KMS-11 (cell line): ENCODE results near the gene TNNT3.

Experiments
- H2AFZ ChIP-seq: fragments of 200-600 bp; sonication (generic); 2 replicates; pipeline ENCODE4 v1.6.1; 2016; ENCODE audit warnings: antibody characterized with exemption, mixed run types, low read depth
- H3K27ac ChIP-seq: fragments of 200-600 bp; sonication (generic); 2 replicates; pipeline ENCODE4 v1.6.1; 2016; ENCODE audit warnings: mild to moderate bottlenecking, mixed run types
- H3K27me3 ChIP-seq: fragments of 200-600 bp; sonication (generic); 2 replicates; pipeline ENCODE4 v1.6.1; 2017; ENCODE audit warnings: mild to moderate bottlenecking, low read depth, mixed run types, moderate library complexity; ENCODE audit not compliant: insufficient read depth
- H3K36me3 ChIP-seq: fragments of 200-600 bp; sonication (generic); 2 replicates; pipeline ENCODE4 v1.6.1; 2017; ENCODE audit warnings: mild to moderate bottlenecking, mixed run types; ENCODE audit not compliant: insufficient read depth
- H3K4me1 ChIP-seq: fragments of 200-600 bp; sonication (generic); 2 replicates; pipeline ENCODE4 v1.6.1; 2016; ENCODE audit warnings: mild to moderate bottlenecking, low read depth, mixed run types; ENCODE audit not compliant: poor library complexity, severe bottlenecking
- H3K4me2 ChIP-seq: fragments of 200-600 bp; sonication (generic); 2 replicates; pipeline ENCODE4 v1.7.0; 2016; ENCODE audit warnings: mild to moderate bottlenecking, mixed run types
- H3K4me3 ChIP-seq: fragments of 200-600 bp; sonication (generic); IDR thresholded peaks from 2 replicates; pipeline ENCODE4 v1.6.1; 2017; ENCODE audit warnings: low read depth, low read length, mixed read lengths; ENCODE audit not compliant: insufficient read depth
- H3K79me2 ChIP-seq: fragments of 200-600 bp; sonication (generic); 2 replicates; pipeline ENCODE4 v1.6.1; 2016; ENCODE audit warnings: low read depth, mixed run types; ENCODE audit not compliant: insufficient read depth
- H3K9ac ChIP-seq: fragments of 200-600 bp; sonication (generic); 2 replicates; pipeline ENCODE4 v1.6.1; 2016; ENCODE audit warnings: mild to moderate bottlenecking, mixed run types
- H4K20me1 ChIP-seq: fragments of 200-600 bp; sonication (generic); 2 replicates; pipeline ENCODE4 v1.6.1; 2016; ENCODE audit warnings: mild to moderate bottlenecking, mixed run types; ENCODE audit not compliant: insufficient read depth
- CTCF ChIP-seq: fragments of 200-600 bp; sonication (generic); conservative IDR thresholded peaks from 2 replicates; pipeline ENCODE4 v1.6.1; 2017; ENCODE audit warnings: low read depth, mild to moderate bottlenecking, antibody characterized with exemption, low read length, moderate library complexity, mixed read lengths

TNNT3 gene

GRCh38 chr11:1942558-1943260 lies 23.2 kb downstream of the TNNT3 start:
- H3K4me2 ChIP-seq: no peak overlapping the region
- no peak overlapping the region for H2AFZ ChIP-seq
- no peak overlapping the region for H3K9ac ChIP-seq
- no peaks in the 10 kb centered on the region for H3K36me3 ChIP-seq
- peaks cover 32% of the 10 kb centered on the region for H3K27me3 ChIP-seq
- H3K27ac ChIP-seq: no peak overlapping the region
- no peaks in the 10 kb centered on the region for H4K20me1 ChIP-seq
- TF ChIP-seq CTCF: no peak
- H3K4me1 ChIP-seq: peaks cover 11% of the 10 kb centered on the region
- no peaks in the 10 kb centered on the region for H3K79me2 ChIP-seq
- no peak overlapping the region for H3K4me3 ChIP-seq

- H3K79me2 ChIP-seq: no peaks in the 10 kb centered on the region
- no peak for TF ChIP-seq CTCF
- H4K20me1 ChIP-seq: no peaks in the 10 kb centered on the region
- H3K4me3 ChIP-seq: no peak overlapping the region
- no peak overlapping the region for H2AFZ ChIP-seq
- no peaks in the 10 kb centered on the region for H3K36me3 ChIP-seq
- no peak overlapping the region for H3K9ac ChIP-seq
- peaks cover 11% of the 10 kb centered on the region for H3K4me1 ChIP-seq
- H3K4me2 ChIP-seq: peak overlapping the region; percentile 42; the same call in 1 of the 2 replicates
- peaks cover 24% of the 10 kb centered on the region; the same call in 1 of the 2 replicates for H3K27me3 ChIP-seq
- no peak overlapping the region for H3K27ac ChIP-seq
These were observed 24.1 kb downstream of the TNNT3 start for GRCh38 chr11:1943576-1943975.

- Histone ChIP-seq H4K20me1 (no peaks in the 10 kb centered on the region), H3K9ac (no peak overlapping the region), H3K4me2 (peak overlapping the region; percentile 42; the same call in 1 of the 2 replicates), H2AFZ (no peak overlapping the region; the same call in 1 of the 2 replicates), H3K4me1 (peaks cover 11% of the 10 kb centered on the region), H3K27ac (no peak overlapping the region), H3K27me3 (peaks cover 21% of the 10 kb centered on the region; the same call in 1 of the 2 replicates), H3K4me3 (no peak overlapping the region), H3K36me3 (no peaks in the 10 kb centered on the region), H3K79me2 (no peaks in the 10 kb centered on the region)
- TF ChIP-seq CTCF: no peak
These were observed 24.5 kb downstream of the TNNT3 start for GRCh38 chr11:1943977-1944376.

GRCh38 chr11:1946812-1947484 lies 27.4 kb downstream of the TNNT3 start, which contains the start of gene MRPL23:
Gene MRPL23 (plus strand): TSS chr11:1947332. CDS start chr11:1947363, 31 bp downstream.
- Histone ChIP-seq H3K79me2 (no peaks in the 10 kb centered on the region), H3K9ac (no peak within 1 kb of the TSS), H3K27me3 (peaks cover 7% of the 10 kb centered on the region; the same call in 1 of the 2 replicates), H3K4me2 (no peak within 1 kb of the TSS), H2AFZ (no peak within 1 kb of the TSS), H3K36me3 (no peaks in the 10 kb centered on the region), H3K27ac (no peak within 1 kb of the TSS), H4K20me1 (no peaks in the 10 kb centered on the region), H3K4me1 (peaks cover 11% of the 10 kb centered on the region), H3K4me3 (no peak within 1 kb of the TSS)
- no peak for TF ChIP-seq CTCF
